GM18907 (cell line): ENCODE measurements around the gene MARCHF5.
"Not testable (repeated sequence)": the region's sequence is repeated elsewhere in the genome, so short reads cannot be mapped to it uniquely, and the experiment has no call there.

Experiments used
- ATAC-seq: cut with Tn5 transposase; IDR thresholded peaks from one replicate; pipeline ENCODE4 v1.9.1; 2021; ENCODE audit warnings: mild to moderate bottlenecking, moderate library complexity; ENCODE audit not compliant: unreplicated experiment

Gene MARCHF5

GRCh38 chr10:92385831-92386230 is 94.9 kb downstream of the MARCHF5 start:
- ATAC-seq: no peak

GRCh38 chr10:92387289-92387940 is 96.4 kb downstream of the MARCHF5 start:
- ATAC-seq: no peak

GRCh38 chr10:92393173-92393572 is 102.2 kb downstream of the MARCHF5 start:
- ATAC-seq: not testable (repeated sequence)

GRCh38 chr10:92395271-92395670 is 104.3 kb downstream of the MARCHF5 start:
- ATAC-seq: no peak

- not testable (repeated sequence) for ATAC-seq
These were observed 111.3 kb downstream of the MARCHF5 start for GRCh38 chr10:92402234-92402633.
